Stimulated activated CD8-positive, alpha-beta memory T cell treated with anti-CD3 and anti-CD28 coated beads, Interleukin-7, amount 100 ng/mL, for 1 hour (primary cell): ENCODE data around the gene REC114.
"Not testable (repeated sequence)": the region's sequence is repeated elsewhere in the genome, so short reads cannot be mapped to it uniquely, and the experiment has no call there.

Experiments
- DNase-seq, 2 donors: peaks; one replicate each; pipeline ENCODE4 v3.0.0-alpha.2; 2020; ENCODE audit warnings: low read depth in 2 of 2

REC114 gene, protein sequence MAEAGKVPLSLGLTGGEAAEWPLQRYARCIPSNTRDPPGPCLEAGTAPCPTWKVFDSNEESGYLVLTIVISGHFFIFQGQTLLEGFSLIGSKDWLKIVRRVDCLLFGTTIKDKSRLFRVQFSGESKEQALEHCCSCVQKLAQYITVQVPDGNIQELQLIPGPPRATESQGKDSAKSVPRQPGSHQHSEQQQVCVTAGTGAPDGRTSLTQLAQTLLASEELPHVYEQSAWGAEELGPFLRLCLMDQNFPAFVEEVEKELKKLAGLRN

DNA sequence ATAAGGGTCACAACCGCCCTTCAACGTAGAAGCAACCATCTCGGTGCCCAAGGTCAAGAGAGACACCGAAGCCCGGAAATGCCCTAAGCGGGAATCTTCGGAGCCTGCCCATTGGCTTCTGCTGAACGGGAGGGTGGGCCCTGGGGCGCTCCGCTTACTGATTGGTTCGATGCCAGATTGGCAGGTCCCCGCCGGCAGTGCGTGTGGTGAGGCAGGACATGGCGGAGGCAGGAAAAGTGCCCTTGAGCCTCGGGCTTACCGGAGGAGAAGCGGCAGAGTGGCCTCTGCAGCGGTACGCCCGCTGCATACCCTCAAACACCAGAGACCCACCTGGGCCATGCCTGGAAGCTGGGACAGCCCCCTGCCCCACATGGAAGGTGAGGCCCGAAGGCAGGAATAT is at the start of gene REC114:
TSS of gene REC114 (plus strand) at position 197 of the 400 bp plus-strand sequence. CDS start at position 219, 22 bp downstream.
- no peak for DNase-seq

DNA sequence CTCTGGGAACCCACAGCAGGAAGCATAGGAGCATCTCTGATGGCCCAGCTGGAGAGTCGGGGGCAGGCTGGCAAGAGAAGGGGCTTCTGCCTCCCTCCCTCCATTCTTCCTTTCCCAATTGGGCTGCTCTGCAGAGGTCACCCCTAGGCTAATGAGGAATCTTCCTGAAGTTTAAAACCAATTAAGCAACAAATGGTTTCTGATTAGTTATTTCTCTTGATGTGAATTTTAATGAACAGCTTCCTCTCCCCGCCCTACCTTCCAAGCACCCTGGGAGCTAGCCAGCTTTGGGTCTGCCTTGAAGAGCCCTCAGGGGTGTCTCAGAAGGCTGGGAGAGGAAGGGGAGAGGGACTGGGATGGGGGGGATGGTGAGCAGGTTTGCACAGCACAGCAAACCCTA is 49.6 kb upstream of the REC114 start:
- DNase-seq: no peak

DNA sequence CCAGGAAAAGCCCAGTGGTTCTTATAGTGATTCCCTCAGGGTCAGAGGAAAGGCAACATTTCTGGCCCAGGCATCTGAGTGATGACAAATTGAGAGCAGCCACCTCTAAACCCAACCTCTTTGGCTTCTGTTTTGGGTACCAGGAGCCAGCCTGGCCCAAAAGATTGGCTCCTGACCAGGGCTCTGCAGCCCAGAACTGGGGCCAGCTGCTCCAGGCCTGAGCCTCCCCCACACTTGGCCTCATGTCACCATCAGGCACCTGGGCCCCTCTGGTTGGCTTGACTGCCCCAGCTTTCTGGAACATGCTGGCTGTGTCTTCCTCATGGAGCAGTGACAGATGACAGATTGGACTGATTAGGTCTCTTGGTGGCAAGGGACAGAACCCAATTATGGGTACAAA is 48.2 kb upstream of the REC114 start:
- no peak for DNase-seq

DNA sequence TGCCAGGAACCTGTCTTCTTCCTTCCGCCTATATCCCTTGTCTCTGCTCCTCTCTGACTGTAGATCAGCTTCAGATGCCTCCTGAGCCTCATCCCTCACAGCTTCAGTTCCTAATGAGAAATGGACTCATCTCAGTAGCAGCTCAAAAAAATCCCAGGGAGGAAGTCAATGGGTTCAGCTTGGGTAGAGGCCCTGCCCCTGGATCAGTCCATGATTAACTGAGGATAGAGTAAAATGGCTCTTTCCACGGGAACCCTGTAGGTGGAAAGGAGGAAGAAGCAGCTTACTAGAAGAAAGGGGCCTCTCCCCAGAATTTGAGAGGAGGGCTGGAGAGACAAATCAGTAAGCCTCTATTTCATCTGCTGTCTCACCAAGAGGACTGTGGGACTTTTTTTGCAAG is 47.3 kb upstream of the REC114 start:
- no peak for DNase-seq

DNA sequence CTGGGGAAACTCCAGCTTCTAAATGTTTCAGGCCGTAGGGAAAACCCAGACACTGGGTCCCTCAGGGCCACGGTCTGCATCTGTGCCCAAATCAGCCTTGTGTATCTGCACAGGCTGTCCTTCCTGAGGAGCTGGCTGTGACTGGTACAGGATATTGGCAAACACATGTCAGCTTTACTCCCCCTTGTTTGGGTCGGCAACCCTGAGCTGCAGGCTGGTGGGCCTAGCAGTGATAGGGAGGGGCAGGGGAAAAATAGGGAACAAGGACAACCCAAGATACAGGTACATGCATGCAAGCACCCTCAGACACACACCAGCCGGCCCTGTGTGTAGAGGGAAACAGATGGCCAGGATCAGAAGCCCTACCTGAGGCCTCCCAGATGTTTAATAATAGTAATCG is 45.5 kb upstream of the REC114 start:
- no peak for DNase-seq

DNA sequence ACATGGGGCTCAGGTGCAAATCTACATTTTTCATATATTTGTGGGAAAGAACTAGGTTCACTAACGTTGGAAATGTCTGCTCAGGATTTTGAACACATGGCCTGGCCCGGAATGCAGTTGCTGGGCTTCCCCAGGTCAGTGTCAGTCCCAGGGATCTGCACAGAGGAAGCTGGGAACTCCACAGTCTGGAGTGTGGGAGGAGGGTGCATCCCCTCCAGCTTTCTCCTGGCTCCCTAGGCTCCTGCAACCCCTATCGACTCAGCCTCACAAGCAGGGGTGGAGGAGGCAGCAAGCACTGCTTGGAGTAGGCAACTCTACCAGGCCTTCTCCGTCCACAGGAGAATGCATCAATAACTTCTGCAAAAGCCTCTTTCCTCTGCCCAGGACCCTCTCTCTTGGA is 44.1 kb upstream of the REC114 start:
- DNase-seq: no peak

DNA sequence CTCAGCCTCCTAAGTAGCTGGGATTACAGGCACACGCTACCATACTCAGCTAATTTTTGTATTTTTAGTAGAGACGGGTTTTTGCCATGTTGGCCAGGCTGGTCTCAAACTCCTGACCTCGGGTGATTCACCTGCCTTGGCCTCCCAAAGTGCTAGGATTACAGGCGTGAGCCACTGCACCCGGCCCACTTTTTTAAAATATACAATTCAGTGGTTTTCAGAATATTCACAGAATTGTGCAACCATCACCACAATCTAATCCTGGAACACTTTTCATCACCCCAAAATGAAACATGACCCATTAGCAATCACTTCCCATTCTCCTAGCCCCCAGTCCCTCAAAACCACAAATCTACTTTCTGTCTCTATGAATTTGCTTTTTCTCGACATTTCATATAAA is 42.7 kb upstream of the REC114 start:
- DNase-seq: not testable (repeated sequence)

GRCh38 chr15:73403171-73403570 is 39.8 kb upstream of the REC114 start:
- DNase-seq: no peak

GRCh38 chr15:73414876-73415275 is 28.1 kb upstream of the REC114 start:
- no peak for DNase-seq

DNA sequence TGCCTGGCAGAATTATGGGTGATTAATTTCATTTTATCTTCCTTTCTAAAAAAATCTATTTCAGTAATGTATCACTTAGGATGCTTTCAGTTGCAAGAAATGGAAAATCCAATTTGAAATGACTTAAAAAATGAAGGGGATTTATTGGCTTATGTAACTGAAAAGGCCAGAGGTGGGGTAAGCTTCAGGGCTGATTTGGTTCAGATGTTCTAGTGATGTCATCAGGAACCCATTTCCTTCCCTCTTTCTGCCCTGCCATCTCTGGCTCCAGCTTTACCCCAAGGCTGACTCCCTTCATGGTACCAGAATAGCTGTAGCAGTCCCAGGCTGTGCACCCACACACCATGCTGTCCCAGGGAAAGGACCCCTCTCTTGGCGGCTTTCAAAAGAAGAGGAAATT is 18.5 kb upstream of the REC114 start:
- DNase-seq: no peak

DNA sequence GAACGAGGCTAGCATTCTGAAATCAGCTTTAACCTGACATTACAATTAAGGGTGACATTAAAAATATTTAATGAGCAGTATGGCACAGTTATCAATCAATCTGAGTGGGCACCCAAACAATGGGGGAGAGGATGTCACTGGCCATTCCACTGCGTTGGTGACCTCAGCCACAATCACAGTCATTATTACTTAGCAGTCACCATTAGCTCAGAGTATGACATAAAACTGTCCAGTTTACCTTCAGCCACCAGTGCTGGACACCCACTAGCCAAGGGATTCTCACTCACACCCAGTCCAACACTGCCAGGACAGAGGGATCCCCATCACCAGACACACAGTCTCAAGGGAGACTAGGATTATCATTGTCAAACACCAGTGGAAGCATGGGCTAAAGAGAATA is 17.5 kb upstream of the REC114 start:
- DNase-seq: no peak

- DNase-seq: no peak
Measured at GRCh38 chr15:73426323-73426994, 16.5 kb upstream of the REC114 start.

- not testable (repeated sequence) for DNase-seq
Measured at GRCh38 chr15:73431329-73431728, 11.6 kb upstream of the REC114 start.

- DNase-seq: no peak
Measured at GRCh38 chr15:73433873-73434272, 9.1 kb upstream of the REC114 start.

DNA sequence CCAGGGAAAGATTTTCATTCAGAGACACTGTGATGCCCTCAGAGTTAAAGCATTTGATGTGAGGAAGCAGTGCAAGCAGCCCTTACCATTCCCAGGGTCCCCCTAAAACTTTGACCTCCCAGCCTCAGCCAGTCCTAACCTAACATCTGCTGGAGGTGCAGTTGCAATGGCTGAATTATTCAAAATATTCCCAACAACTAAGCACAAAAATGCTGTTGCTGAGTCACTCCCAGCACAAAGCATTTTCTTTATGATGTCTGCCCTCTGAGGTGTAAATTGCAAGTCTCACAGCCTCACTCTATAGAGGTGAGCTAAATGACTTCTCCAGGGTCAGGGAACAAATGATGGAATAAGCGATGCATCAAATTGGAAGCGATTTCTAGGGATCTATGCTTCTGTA is 6.4 kb upstream of the REC114 start:
- no peak for DNase-seq

GRCh38 chr15:73437543-73438109 is 5.3 kb upstream of the REC114 start:
- no peak for DNase-seq

- no peak for DNase-seq
Measured at GRCh38 chr15:73438651-73439050, 4.3 kb upstream of the REC114 start.

DNA sequence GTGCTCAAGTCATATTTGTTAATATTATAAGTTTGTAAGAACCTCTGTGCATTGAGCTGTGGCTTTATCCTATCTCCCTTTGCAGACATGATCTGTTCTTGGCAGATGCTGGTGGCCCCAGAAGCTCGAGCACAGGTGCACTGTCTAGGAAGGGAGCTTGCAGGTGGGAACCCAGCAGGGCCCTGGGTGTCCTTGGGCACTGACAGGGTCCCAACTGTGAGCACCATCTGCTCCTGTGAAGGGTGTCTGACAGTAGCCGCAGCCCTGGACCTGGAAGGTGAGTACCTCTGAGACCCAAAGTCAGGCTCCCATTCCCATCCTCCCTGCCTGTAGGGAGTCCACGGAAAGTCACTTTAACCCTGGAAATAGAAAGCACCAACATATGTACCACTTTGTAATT is 2.4 kb upstream of the REC114 start:
- no peak for DNase-seq

DNA sequence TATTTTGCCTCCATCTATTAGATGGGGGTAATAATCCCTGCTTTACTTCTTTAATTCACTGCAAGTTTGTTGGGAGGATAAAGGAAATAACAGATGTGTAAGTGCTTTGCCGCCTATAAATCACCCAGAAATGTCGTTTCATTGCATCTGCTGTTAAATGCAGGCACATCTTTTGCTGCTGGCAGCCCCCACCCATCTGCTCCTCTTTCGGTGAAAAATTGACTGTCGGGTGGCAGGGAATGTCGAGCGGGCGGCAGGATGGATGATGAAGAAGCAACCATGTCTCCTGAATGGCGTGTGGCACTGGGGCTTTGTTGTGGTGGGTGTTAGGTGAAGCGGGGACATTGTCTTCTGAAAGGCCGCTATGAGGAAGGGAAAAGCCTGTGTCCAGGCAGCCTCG is 543 bp upstream of the REC114 start:
- DNase-seq: no peak

DNA sequence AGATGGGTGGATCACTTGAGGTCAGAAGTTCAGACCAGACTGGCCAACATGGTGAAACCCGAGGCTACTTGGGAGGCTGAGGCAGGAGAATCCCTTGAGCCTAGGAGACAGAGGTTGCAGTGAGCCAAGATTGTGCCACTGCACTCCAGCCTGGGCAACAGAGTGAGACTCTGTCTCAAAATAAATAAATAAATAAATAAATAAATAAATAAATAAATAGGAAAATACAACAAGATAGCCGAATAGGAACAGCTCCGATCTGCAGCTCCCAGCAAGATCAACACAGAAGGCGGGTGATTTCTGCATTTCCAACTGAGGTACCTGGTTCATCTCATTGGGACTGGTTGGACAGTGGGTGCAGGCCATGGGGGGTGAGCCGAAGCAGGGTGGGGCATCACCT is 4.5 kb downstream of the REC114 start:
- DNase-seq: not testable (repeated sequence)

DNA sequence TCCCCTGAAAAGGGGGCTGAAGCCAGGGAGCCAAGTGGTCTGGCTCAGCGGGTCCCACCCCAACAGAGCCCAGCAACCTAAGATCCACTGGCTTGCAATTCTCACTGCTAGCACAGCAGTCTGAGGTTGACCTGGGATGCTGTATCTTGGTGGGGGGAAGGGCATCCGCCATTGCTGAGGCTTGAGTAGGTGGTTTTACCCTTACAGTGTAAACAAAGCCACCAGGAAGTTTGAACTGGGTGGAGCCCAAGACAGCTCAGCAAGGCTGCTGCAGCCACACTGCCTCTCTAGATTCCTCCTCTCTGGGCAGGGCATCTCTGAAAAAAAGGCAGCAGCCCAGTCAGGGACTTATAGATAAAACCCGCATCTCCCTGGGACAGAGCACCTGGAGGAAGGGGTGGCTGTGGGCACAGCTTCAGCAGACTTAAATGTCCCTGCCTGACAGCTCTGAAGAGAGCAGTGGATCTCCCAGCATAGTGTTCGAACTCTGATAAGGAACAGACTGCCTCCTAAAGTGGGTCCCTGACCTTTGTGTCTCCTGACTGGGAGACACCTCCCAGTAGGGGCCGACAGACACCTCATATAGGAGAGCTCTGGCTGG is 5.3 kb downstream of the REC114 start:
- not testable (repeated sequence) for DNase-seq

DNA sequence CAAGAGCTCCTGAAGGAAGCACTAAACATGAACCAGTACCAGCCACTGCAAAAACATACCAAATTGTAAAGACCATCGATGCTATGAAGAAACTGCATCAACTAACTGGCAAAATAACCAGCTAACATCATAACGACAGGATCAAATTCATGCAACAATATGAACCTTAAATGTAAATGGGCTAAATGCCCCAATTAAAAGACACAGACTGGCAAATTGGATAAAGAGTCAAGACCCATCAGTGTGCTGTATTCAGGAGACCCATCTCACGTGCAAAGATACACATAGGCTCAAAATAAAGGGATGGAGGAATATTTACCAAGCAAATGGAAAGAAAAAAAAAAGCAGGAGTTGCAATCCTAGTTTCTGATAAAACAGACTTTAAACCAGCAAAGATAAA is 7.0 kb downstream of the REC114 start:
- not testable (repeated sequence) for DNase-seq

DNA sequence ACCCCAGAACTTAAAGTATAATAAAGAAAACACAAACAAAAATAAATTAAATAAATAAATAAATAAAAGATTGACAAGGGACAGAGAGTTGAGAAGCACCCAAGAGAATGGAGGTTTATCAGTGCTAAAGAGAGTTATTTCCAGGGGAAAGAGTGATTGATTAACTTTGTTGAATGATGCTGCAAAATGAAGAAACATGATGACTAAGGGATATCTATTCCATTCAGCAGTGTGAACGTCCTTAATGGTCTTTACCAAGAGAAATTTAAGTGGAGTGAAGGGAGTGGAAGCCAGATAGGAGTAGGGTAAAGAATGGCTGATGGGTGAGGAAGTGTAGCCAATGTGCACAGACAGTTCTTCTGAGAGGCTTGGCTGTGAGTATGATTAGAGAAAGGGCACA is 11.1 kb downstream of the REC114 start:
- DNase-seq: no peak
